Measurements from ENCODE around the gene TNFRSF9. TPM values are rescaled to one million over a fixed set of nuclear protein-coding genes. Genes with fewer than 3 reads are reported as not detected.

The TNFRSF9 gene
- total RNA-seq, 1 experiment from 2014 or later = not detected

GRCh38 chr1:7912743-7913557, 27.7 kb downstream of the TNFRSF9 start:
- H2BK5ac ChIP-seq (ENCODE audit: insufficient read length, low read length) = no peak overlapping the region
- no peak overlapping the region for H3K14ac ChIP-seq (ENCODE audit: insufficient read depth, low read length)
- H3K23ac ChIP-seq (ENCODE audit: insufficient read length, low read depth, low read length) = no peak overlapping the region
- no peaks in the 10 kb centered on the region for H3K79me1 ChIP-seq (ENCODE audit: insufficient read depth, low read depth, low read length, poor library complexity, severe bottlenecking)
- no peaks in the 10 kb centered on the region for H3K79me2 ChIP-seq (ENCODE audit: insufficient read depth, low read length)
- no peak overlapping the region for H4K5ac ChIP-seq (ENCODE audit: insufficient read length, low read depth, low read length)
- peak overlapping the region; percentile 42 for H3K4me2 ChIP-seq (ENCODE audit: insufficient read depth, insufficient read length, low read length)
- H3K4ac ChIP-seq (ENCODE audit: low read depth, low read length) = no peak overlapping the region
- no peaks in the 10 kb centered on the region for H3K23me2 ChIP-seq (ENCODE audit: insufficient read length, low read depth, low read length, poor library complexity, severe bottlenecking)
- no peaks in the 10 kb centered on the region for H3K9me3 Mint-ChIP-seq
- H4K20me1 ChIP-seq (ENCODE audit: control insufficient read depth, insufficient read depth, insufficient read length) = no peaks in the 10 kb centered on the region
- no peaks in the 10 kb centered on the region for H3K4me1 ChIP-seq (ENCODE audit: insufficient read depth, low read length)
- WGBS (ENCODE audit: extremely low coverage, insufficient read length, low lambda C conversion rate) = no CpG with 5 or more reads among the region's 18 CpGs
- H3K27ac ChIP-seq (ENCODE audit: insufficient read length, low read depth, low read length) = no peak overlapping the region
- H2AFZ ChIP-seq (ENCODE audit: low read length) = peak overlapping the region; percentile 75
- H4K91ac ChIP-seq (ENCODE audit: insufficient read length, low read depth, low read length) = no peak overlapping the region
- no peaks in the 10 kb centered on the region for H3K9me3 ChIP-seq (ENCODE audit: control insufficient read depth, low read depth, low read length)
- peak; percentile 61 for DNase-seq
- H2BK20ac ChIP-seq (ENCODE audit: low read depth, low read length, poor library complexity, severe bottlenecking) = no peak overlapping the region
- no peaks in the 10 kb centered on the region for H3K27me3 ChIP-seq (ENCODE audit: insufficient read depth, low read length)
- peaks cover 9 to 16% of the 10 kb centered on the region in 2 experiments for H3K4me1 Mint-ChIP-seq
- no peak overlapping the region for H3T11ph ChIP-seq (ENCODE audit: low read length)
- no peaks in the 10 kb centered on the region for H3K36me3 Mint-ChIP-seq (ENCODE audit: insufficient read depth in 1 of 3, low read depth in 3 of 3)
- no peak overlapping the region; a peak in 1 of 5 replicates for H3K4me3 Mint-ChIP-seq
- H3K18ac ChIP-seq (ENCODE audit: insufficient read length, low read depth, low read length) = no peak overlapping the region
- no peak overlapping the region for H2AK5ac ChIP-seq (ENCODE audit: insufficient read length, low read length)
- peak overlapping the region in 1 of 3 experiments; percentile 13; a peak in 3 of 7 replicates for H3K27ac Mint-ChIP-seq
- no peak overlapping the region for H2BK120ac ChIP-seq (ENCODE audit: low read depth, low read length, poor library complexity, severe bottlenecking)
- no peak overlapping the region for H2BK15ac ChIP-seq (ENCODE audit: low read depth, low read length)
- no peak for TF ChIP-seq CTCF (conservative IDR thresholded peaks at IDR 0.05)
- H3K56ac ChIP-seq (ENCODE audit: insufficient read length, low read depth, low read length) = no peak overlapping the region
- H3K27me3 Mint-ChIP-seq (ENCODE audit: low read depth) = no peaks in the 10 kb centered on the region; the same call in none of the 2 replicates
- H4K8ac ChIP-seq (replicated peaks; ENCODE audit: insufficient read length, low read depth, low read length) = no peak overlapping the region
- no peak overlapping the region for H2BK12ac ChIP-seq (ENCODE audit: insufficient read length, low read depth, low read length)
- H3K9ac ChIP-seq (ENCODE audit: extremely low read depth, insufficient read length, low read length) = no peak overlapping the region
